ENCODE data around the gene PTPA. TPM values are rescaled to one million over a fixed set of nuclear protein-coding genes. Genes with fewer than 3 reads are reported as not detected.
A peak's percentile ranks its signal among the peaks of the same experiment; 100 is the strongest.

Gene PTPA
- total and polyA plus RNA-seq, 2 donors (not counting 1 experiment from before 2014, with no cell fraction given): 35.0 to 73.9 TPM

DNA sequence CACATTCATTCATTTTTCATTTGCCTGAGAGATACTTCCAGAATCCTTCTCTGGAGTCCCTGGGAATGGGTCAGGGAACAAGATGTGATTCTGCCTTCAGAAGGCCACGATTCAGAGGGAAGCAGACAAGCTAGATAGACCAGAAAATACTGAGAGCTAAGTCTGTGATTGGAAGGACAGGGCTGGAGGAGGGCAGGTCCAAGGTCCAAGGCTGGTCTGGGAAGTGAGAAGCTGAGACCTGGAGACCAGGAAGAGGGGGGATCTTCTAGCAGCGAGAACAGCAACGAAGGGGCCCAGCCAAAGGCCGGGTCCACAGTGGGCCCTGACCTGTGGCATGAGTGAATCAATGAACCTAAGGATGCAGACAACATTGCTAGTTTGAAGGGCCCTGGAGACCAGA lies 70.9 kb downstream of the PTPA start:
- no peak overlapping the region for H3K9ac ChIP-seq (ENCODE audit: low read length)
- ATAC-seq (ENCODE audit: low read depth) (no peak), DNase-seq (no peak)
- WGBS (ENCODE audit: insufficient coverage): 98% methylated on average over 4 of the region's 4 CpGs
- Mint-ChIP-seq H3K4me3 (no peak overlapping the region), H3K4me1 (peaks cover 2% of the 10 kb centered on the region), H3K27me3 (peaks cover 12% of the 10 kb centered on the region), H3K27ac (peak overlapping the region; percentile 26), H3K9me3 (ENCODE audit: insufficient read depth) (no peaks in the 10 kb centered on the region)
- H3K27me3 ChIP-seq (replicated peaks in 1 of 4; ENCODE audit: control extremely low read depth in 1 of 4, control insufficient read depth in 3 of 4, insufficient read depth in 4 of 4, low read length in 3 of 4): peaks cover 0 to 18% (median 6%) of the 10 kb centered on the region in 4 experiments
- H3K4me1 ChIP-seq (ENCODE audit: control insufficient read depth in 2 of 2, insufficient read depth in 2 of 2, low read length in 2 of 2): peaks cover 4 to 5% of the 10 kb centered on the region in 2 donors
- ChIA-PET POLR2A (no interaction called here), CTCF (interaction anchor here (1.4 to 22.0 kb wide), 2 partner anchors 9 to 44 kb away, joined by 5 to 382 read pairs; no protein-coding TSS in a partner anchor)
- no peak overlapping the region for H3K4me2 ChIP-seq (replicated peaks; ENCODE audit: low read depth, low read length, poor library complexity, severe bottlenecking)
- no peak overlapping the region for H2AFZ ChIP-seq (ENCODE audit: insufficient read depth, low read depth, low read length, poor library complexity, severe bottlenecking)
- H3K4me3 ChIP-seq (ENCODE audit: control extremely low read depth in 1 of 5, extremely low read depth in 1 of 5, insufficient read depth in 1 of 5, low read depth in 2 of 5, low read length in 4 of 5): no peak overlapping the region
- no peak overlapping the region for H3K27ac ChIP-seq (ENCODE audit: low read length in 2 of 2)
- H4K20me1 ChIP-seq (ENCODE audit: control insufficient read depth, insufficient read depth, low read length, poor library complexity, severe bottlenecking): no peaks in the 10 kb centered on the region
- H3K36me3 ChIP-seq (replicated peaks in 1 of 2; ENCODE audit: control extremely low read depth in 1 of 2, control insufficient read depth in 1 of 2, extremely low read depth in 1 of 2, insufficient read depth in 2 of 2, low read length in 1 of 2): no peaks in the 10 kb centered on the region
- no peaks in the 10 kb centered on the region for H3K79me2 ChIP-seq (ENCODE audit: control insufficient read depth, insufficient read depth, low read length)
- intact Hi-C loops (cut with micrococcal nuclease): no loop called here
- TF ChIP-seq CTCF (IDR thresholded peaks at IDR 0.05) (no peak), EZH2 (IDR thresholded peaks at IDR 0.05; ENCODE audit: borderline replicate concordance, insufficient read depth, low read depth, low read length, poor library complexity, severe bottlenecking) (no peak)
- peaks cover 0 to 2% (median 2%) of the 10 kb centered on the region in 3 donors for H3K9me3 ChIP-seq (ENCODE audit: control extremely low read depth in 1 of 3, control insufficient read depth in 2 of 3, insufficient read depth in 1 of 3, low read length in 2 of 3)

- Histone ChIP-seq H4K20me1 (ENCODE audit: control insufficient read depth, insufficient read depth, low read length, poor library complexity, severe bottlenecking) (no peaks in the 10 kb centered on the region), H2AFZ (ENCODE audit: insufficient read depth, low read depth, low read length, poor library complexity, severe bottlenecking) (no peak overlapping the region), H3K27me3 (replicated peaks in 1 of 4; ENCODE audit: control extremely low read depth in 1 of 4, control insufficient read depth in 3 of 4, insufficient read depth in 4 of 4, low read length in 3 of 4) (peaks cover 0 to 18% (median 6%) of the 10 kb centered on the region in 4 experiments), H3K9me3 (ENCODE audit: control extremely low read depth in 1 of 3, control insufficient read depth in 2 of 3, insufficient read depth in 1 of 3, low read length in 2 of 3) (peaks cover 0 to 4% (median 4%) of the 10 kb centered on the region in 3 donors), H3K27ac (ENCODE audit: low read length in 2 of 2) (no peak overlapping the region), H3K4me1 (ENCODE audit: control insufficient read depth in 2 of 2, insufficient read depth in 2 of 2, low read length in 2 of 2) (peaks cover 4 to 5% of the 10 kb centered on the region in 2 donors), H3K4me3 (ENCODE audit: control extremely low read depth in 1 of 5, extremely low read depth in 1 of 5, insufficient read depth in 1 of 5, low read depth in 2 of 5, low read length in 4 of 5) (no peak overlapping the region), H3K9ac (ENCODE audit: low read length) (no peak overlapping the region), H3K36me3 (replicated peaks in 1 of 2; ENCODE audit: control extremely low read depth in 1 of 2, control insufficient read depth in 1 of 2, extremely low read depth in 1 of 2, insufficient read depth in 2 of 2, low read length in 1 of 2) (no peaks in the 10 kb centered on the region), H3K4me2 (replicated peaks; ENCODE audit: low read depth, low read length, poor library complexity, severe bottlenecking) (no peak overlapping the region), H3K79me2 (ENCODE audit: control insufficient read depth, insufficient read depth, low read length) (no peaks in the 10 kb centered on the region)
- peaks cover 12% of the 10 kb centered on the region for H3K27me3 Mint-ChIP-seq
- H3K9me3 Mint-ChIP-seq (ENCODE audit: insufficient read depth): no peaks in the 10 kb centered on the region
- DNase-seq (no peak), ATAC-seq (ENCODE audit: low read depth) (no peak)
- H3K27ac Mint-ChIP-seq: no peak overlapping the region
- no peak overlapping the region for H3K4me3 Mint-ChIP-seq
- CTCF ChIA-PET: interaction anchor here (0.8 to 22.0 kb wide), 5 partner anchors 9 to 443 kb away, joined by 3 to 382 read pairs (median 5); partner anchors contain the start of gene NTMT1
- 87% methylated on average over 16 of the region's 20 CpGs for WGBS (ENCODE audit: insufficient coverage)
- intact Hi-C loops (cut with micrococcal nuclease): no loop called here
- H3K4me1 Mint-ChIP-seq: peaks cover 2% of the 10 kb centered on the region
- TF ChIP-seq EZH2 (IDR thresholded peaks at IDR 0.05; ENCODE audit: borderline replicate concordance, insufficient read depth, low read depth, low read length, poor library complexity, severe bottlenecking) (no peak), CTCF (IDR thresholded peaks at IDR 0.05) (no peak)
- POLR2A ChIA-PET: interaction anchor here (0.6 to 0.7 kb wide), 2 partner anchors 365 to 1467 kb away, joined by 3 to 4 read pairs; partner anchors contain the start of genes PTRH1 and TTC16
These were observed 71.6 kb downstream of the PTPA start for GRCh38 chr9:129182625-129183494.
